Measurements from ENCODE around the gene BACE2. TPM values are rescaled to one million over a fixed set of nuclear protein-coding genes. Genes with fewer than 3 reads are reported as not detected.

Gene BACE2
- total RNA-seq, 1 donor from 2014 or later, result 196 TPM

- no peak for DNase-seq (ENCODE audit: low read depth in 2 of 2)
Measured at GRCh38 chr21:41147979-41148355, 20.0 kb upstream of the BACE2 start.

DNA sequence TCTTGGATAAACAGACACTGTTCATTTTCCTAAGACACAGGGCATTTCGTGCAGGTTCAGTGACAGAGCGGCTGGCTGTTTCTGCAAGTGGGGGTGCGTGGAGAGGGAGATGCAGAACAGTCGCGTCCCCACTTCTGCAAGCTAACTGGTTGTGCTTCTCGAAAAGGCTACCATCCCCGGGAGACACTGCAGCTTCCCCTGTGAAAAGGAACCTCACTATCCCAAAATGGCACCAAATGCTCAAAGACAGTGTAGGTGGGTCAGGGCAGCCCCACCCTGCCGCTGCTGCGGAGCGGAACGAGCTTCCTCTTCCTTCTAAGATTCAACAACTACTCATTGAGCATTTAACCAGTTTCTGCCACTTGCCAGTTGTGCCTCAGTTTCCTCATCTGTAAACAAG, 19.2 kb upstream of the BACE2 start:
- DNase-seq (ENCODE audit: low read depth in 2 of 2), result no peak

GRCh38 chr21:41149199-41149598, 18.8 kb upstream of the BACE2 start:
- DNase-seq (ENCODE audit: low read depth in 2 of 2), result no peak

DNA sequence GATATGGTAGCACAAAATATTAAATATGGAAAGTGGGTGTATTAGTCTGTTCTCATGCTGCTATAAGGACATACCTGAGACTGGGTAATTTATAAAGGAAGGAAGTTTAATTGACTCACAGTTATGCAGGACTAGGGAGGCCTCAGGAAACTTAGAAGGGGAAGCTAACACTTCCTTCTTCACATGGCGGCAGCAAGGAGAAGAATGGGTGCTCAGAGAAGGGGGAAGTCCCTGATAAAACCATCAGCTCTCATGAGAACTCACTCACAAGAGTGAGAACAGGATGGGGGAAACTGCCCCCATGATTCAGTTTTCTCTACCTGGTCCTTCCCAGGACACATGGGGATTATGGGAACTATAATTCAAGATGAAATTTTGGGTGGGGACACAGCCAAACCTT, 15.8 kb upstream of the BACE2 start:
- peak in 1 of 2 donors; percentile 74 for DNase-seq (ENCODE audit: low read depth in 2 of 2)

- DNase-seq (ENCODE audit: low read depth in 2 of 2), result no peak
Measured at GRCh38 chr21:41153443-41153842, 14.5 kb upstream of the BACE2 start.

GRCh38 chr21:41156142-41156541, 11.8 kb upstream of the BACE2 start:
- no peak for DNase-seq (ENCODE audit: low read depth in 2 of 2)

DNA sequence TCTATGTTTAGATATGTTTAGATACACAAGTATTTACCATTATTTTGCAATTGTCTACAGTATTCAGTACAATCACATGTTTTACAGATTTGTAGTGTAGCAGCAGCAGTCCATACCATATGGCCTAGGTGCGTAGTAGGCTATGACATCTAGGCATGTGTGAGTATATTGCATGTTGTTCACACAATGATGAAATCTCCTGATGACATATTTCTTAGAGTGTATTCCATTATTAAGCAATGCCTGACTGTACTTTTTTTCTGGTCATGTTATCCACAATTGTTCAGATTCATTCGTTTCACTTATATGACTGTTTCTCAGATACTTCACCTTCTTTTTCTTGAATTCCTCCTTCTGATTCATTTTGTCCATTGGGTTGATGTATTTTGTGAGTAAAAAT, 9.9 kb upstream of the BACE2 start:
- DNase-seq (ENCODE audit: low read depth in 2 of 2), result no peak

DNA sequence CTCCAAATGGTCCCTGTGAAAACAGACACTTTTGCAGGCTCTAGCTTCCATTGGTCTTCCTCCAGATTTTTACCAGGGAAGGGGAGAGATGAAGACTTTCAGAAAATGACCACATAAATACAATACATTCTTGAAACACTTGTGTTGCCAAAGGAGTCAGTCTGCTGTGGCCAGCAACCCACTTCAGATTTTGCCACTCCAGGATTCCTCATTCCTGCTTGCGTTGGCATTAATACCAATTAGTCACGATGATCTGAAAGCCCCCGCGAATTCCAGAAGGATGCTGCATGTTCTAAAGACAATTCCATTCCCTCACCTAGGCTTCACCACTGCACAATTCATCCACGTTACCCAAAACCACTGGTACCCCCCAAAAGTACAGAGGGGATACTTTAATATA, 7.9 kb upstream of the BACE2 start:
- no peak for DNase-seq (ENCODE audit: low read depth in 2 of 2)

DNA sequence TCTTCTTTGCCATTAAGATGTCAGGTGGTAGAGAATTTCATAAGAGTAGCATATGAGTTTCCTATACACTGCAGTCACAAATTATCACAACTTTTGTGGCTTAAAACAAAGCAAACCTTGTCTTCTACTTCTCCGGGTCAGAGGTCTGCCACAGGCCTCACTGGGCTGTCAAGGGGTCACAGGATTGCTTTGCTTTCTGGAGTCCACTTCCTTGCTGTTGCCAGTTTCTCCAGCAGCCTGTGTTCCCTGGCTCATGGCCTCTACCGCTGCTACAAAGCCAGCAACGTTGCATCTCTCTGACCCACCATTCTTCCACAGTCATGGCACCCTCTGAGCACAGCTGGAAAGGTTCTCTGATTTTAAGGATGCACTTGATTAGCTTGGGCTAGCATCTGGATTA, 6.5 kb upstream of the BACE2 start:
- DNase-seq (ENCODE audit: low read depth in 2 of 2), result no peak

GRCh38 chr21:41162096-41162495, 5.9 kb upstream of the BACE2 start:
- DNase-seq (ENCODE audit: low read depth in 2 of 2), result peak in 1 of 2 donors; percentile 59

GRCh38 chr21:41163091-41163490, 4.9 kb upstream of the BACE2 start:
- DNase-seq (ENCODE audit: low read depth in 2 of 2), result no peak

DNA sequence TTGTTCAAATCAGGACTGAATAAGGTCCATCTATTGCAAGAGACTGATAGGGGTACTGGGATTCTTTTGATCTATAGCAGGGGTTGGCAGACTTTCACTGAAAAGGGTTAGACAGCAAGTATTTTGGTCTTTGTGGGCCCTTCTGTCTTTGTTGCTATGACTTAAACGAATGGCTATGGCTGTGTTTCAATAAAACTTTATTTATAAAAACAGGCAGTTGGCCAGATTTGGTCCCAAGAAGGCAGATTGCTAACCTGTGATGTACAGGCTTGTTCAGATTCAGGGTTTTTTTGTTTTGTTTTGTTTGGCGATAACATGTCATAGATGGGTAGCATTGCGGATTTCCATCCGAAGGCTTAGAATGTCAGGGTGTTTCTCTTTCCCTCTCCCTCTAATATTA, 3.9 kb upstream of the BACE2 start:
- no peak for DNase-seq (ENCODE audit: low read depth in 2 of 2)

DNA sequence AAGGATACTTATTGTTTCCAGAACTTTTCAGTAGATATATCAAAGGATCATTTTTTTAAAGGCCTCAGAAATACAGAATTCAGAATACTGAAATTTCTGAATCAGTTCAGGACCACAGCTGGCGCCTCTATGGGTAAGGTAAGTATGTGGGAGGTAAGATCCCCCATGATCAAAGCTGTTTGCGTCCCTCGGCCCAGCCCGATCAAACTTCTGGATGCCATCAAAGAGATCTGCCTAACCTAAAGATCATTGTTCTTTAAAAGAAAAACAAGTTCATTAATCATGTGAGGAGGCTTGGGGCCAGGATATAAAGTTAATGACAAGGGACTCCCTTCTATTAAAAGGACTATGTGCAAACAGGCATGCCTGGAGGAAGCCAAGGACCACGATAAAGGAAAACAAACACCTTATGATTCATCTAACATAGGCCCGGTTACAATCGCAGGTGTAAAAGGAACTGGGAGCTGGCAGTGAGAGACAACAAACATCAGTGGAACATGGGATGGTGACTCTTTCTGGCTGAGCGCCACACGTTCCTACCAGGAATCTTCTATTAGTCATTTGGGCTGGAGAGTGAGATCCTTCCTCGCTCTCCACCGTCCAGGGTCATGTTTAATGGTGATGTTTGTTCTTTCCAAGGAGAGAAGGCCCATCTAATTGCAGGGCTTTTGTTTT, 2.8 kb upstream of the BACE2 start:
- DNase-seq (ENCODE audit: low read depth in 2 of 2), result peak; percentile 74 to 99

DNA sequence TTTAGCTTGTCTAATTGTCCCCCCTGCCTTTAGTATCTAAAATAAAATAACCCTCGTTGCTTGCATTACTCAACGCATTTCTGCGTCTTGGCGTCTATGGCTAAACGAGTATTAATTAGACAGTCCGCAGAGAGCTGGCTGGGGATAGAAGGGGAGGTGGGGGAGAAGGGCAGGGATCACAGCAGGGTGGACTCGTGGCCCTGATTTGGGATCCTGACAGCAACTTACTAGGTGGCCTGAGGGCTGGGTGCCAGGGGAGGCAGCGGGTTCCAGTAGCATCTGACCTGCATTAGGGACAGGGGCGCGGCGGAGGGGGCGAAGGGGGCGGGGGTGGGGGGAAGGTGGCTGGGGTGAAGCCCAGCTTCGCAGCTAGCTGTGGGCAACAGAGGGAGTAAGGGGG, 1.1 kb upstream of the BACE2 start:
- DNase-seq (ENCODE audit: low read depth in 2 of 2), result peak in 1 of 2 donors; percentile 17

DNA sequence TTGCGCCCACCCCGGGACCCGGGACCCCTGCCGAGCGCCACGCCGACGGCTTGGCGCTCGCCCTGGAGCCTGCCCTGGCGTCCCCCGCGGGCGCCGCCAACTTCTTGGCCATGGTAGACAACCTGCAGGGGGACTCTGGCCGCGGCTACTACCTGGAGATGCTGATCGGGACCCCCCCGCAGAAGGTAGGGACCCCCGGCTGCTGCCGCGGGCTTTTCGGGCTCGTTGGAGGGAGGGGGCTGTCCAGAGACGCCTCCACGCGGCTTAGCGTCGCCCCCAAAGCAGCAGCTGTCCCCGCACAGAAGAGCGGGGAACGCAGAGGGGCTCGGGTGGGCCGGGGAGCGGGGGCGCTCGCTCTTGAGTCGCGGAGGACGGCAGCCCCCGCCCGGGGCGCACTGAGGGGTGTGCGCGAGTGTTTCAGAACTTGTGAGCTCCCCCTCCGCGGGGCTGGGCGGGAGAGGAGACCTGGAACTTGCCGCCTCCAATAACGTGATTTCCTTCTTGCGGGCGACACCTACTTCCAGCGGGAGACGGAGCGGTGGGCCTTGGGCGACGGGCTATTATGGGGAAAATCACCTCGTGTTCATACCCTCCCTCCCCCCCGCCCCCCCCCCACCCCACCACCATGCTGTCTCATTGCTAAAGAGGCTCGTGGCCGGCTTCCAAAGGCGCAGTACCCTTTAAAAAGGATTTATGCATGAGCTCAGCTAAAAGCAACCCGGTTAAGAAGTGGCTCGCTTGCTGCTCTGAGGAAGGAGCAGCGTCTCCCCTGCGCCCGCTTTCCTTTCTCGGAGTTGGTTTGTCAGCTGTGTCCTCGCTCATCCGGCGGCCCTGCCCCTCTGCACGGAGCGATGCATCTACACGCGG, 664 bp downstream of the BACE2 start:
- peak in 1 of 2 donors; percentile 80 for DNase-seq (ENCODE audit: low read depth in 2 of 2)

DNA sequence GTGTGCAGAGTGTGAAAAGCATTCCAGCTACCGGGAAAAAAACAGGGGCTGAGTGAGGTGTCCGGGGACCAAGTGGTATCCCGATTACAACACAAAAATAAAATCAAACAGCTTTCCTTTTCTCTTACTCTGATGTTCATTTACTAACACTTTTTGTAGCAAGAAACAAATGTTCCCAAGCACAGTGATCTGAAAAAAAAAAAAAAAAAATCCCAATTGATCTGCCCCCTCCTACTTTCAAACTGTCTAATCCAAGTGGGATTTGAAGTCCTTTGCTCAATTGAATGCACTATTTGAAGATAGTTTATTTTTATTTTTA, 1.3 kb downstream of the BACE2 start:
- no peak for DNase-seq (ENCODE audit: low read depth in 2 of 2)

- DNase-seq (ENCODE audit: low read depth in 2 of 2), result peak in 1 of 2 donors; percentile 67
Measured at GRCh38 chr21:41169701-41170100, 1.7 kb downstream of the BACE2 start.

DNA sequence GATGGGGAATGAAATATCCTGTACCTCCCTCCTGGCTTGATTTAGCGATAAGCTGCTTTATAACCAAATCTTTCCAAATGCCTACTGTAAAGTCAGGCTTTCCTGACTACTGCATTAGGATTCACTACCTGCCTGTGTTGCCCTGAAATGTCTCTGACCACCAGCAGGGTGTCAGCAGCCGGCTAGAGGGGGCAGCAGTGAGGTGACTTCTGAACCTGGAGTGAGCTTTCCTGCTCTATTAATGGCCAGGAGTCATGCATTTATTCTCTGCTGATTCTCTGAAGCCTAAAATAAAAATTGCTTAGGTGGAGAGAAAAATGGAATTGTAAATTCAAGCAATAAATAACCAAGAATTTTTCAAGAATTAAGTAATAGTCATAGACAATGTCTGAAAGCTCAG, 2.5 kb downstream of the BACE2 start:
- peak; percentile 73 to 91 for DNase-seq (ENCODE audit: low read depth in 2 of 2)

GRCh38 chr21:41170859-41171609, 3.1 kb downstream of the BACE2 start:
- peak; percentile 74 to 95 for DNase-seq (ENCODE audit: low read depth in 2 of 2)

GRCh38 chr21:41175080-41175479, 7.1 kb downstream of the BACE2 start:
- DNase-seq (ENCODE audit: low read depth in 2 of 2), result no peak

DNA sequence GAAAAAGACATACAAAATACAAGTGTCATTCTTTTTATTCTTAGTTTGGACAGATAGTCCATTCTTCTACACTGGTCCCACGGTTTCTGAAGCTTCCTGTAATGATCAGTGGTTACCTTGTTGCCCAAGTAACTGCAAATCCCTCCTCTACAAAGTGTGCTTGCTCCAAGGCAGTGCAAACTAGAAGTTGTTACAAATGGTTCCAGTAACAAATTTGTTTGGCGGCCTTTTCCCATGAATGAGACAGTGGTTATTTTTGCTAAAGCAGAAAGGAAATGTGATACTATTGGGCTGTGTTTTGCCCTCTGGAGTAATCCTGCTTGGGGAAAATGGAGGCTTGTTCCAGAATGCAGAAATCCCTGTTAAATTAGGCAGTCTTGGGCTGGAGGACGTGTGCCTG, 8.9 kb downstream of the BACE2 start:
- DNase-seq (ENCODE audit: low read depth in 2 of 2), result no peak

DNA sequence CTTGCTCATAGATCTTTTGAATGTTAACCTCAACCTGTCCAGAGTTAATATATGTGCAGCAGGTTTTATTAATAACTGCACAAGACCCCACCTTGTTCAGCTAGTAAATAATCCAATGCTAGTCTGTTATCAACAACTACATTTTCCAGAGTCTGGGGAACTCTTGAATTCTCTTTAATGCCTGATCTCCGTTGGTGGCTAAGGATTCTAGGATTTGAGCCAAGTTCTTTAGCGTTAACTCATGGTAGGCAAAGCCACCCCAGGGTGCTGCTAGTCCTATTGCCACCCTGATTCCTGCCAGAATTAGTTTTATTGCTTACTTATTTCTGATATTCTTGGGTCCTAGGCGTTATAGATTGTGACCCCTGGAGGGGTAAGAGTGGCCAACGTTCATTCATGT, 12.8 kb downstream of the BACE2 start:
- no peak for DNase-seq (ENCODE audit: low read depth in 2 of 2)

- DNase-seq (ENCODE audit: low read depth in 2 of 2), result no peak
Measured at GRCh38 chr21:41182547-41182946, 14.6 kb downstream of the BACE2 start.

Data from dermis microvascular lymphatic vessel endothelial cell (primary cell).